IPS-NIHi7 (cell line): ENCODE data around the gene PLBD2.

ENCODE experiments used
- DNase-seq: peaks from one replicate; pipeline ENCODE4 v3.0.0; 2012; ENCODE audit warnings: mixed read lengths; ENCODE audit errors: extremely low spot score

PLBD2 gene

GRCh38 chr12:113393749-113394148 lies 35.4 kb downstream of the PLBD2 start:
- no peak for DNase-seq

GRCh38 chr12:113395119-113395518 lies 36.7 kb downstream of the PLBD2 start:
- no peak for DNase-seq

DNA sequence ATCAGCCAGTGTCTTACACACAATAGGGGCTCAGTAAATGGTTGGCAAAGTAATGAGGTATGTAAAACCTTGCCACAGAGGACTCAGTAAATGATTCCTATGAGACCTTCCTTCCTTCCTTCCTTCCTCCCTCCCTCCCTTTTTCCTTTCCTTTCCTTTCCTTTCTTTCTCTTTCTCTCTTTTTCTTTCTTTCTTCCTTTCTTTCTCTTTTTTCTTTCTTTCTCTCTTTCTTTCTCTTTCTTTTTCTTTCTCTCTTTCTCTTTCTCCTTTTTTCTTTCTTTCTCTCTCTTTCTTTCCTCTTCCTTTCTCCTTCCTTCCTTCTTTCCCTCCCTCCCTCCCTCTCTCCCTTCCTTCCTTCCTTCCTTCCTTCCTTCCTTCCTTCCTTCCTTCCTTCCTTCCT lies 37.8 kb downstream of the PLBD2 start:
- DNase-seq: no peak

DNA sequence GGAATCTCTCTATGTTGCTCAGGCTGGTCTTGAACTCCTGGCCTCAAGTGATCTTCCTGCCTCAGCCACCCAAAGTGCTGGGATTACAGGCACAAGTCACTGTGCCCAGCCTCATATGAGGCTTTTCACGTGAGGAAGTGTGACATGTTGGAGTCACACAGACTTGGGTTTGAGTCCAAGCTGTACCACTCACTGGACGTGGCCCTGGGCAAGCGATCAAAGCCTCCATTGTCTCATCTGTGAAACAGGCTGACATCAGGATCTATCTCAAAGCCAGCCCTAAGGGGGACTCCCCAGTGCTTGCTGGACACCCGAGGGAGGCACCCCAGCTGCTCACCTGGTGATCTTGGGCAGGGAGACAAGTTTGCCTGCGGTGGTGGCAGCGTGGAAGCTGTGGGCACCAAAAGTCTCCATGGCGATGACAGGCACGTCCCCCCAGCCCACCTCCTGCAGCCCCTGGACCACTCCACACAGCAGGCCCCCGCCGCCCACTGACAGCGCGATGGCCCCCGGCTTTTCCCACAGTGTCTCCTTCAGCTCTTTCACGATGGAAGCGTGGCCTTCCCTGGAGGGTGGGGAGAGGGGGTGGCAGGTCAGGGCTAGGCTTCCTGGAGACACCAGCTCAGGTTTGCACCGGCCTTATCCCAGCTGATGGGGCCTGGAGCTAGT lies 38.6 kb downstream of the PLBD2 start:
- no peak for DNase-seq

DNA sequence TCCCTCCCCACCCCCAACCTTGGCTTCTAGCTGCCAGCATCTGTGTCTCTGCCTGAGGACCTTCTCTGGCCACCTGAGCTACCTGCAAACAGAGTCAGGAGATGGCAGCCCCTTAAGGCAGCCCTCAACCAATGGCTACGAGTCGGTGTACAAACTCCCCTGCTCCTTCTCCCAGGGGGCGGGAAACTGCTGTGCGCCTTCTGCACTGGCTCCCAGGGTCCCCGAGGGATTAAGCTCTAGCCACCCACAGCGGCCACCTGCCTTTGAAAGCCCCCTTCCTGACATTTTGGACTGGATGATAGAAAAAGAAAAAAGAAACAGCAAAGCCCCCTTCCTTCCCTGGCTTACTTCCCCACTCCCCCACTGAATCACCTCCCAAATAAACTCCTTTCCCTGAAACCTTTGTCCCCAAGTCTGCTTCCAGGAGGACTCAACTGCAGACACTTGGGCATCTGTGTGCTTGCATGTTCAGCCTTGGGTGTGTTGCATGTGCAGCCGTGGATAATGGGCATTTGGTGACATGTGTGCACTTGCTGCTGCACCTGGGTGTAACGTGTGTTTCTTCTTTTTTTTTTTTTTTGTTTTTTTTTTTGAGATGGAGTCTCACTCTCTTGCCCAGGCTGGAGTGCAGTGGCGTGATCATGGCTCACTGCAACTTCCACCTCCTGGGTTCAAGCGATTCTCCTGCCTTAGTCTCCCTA lies 39.3 kb downstream of the PLBD2 start:
- no peak for DNase-seq

GRCh38 chr12:113398346-113399290 lies 40.2 kb downstream of the PLBD2 start:
- no peak for DNase-seq

GRCh38 chr12:113399490-113399889 lies 41.1 kb downstream of the PLBD2 start:
- no peak for DNase-seq

DNA sequence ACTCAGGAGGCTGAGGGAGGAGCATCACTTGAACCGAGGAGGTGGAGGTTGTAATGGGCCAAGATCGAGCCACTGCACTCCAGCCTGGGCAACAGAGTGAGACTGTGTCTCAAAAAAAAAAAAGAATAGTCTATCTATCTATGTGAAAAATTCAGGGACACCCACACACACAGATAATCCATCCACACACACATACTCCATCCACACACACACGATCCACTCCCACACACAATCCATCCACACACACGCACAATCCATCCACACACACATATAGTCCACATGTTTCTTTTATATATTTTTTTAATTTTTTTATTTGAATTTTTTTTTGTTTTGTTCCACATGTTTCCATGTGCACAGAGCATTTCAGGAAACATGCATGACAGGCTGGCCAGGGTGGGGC lies 42.0 kb downstream of the PLBD2 start:
- DNase-seq: no peak

DNA sequence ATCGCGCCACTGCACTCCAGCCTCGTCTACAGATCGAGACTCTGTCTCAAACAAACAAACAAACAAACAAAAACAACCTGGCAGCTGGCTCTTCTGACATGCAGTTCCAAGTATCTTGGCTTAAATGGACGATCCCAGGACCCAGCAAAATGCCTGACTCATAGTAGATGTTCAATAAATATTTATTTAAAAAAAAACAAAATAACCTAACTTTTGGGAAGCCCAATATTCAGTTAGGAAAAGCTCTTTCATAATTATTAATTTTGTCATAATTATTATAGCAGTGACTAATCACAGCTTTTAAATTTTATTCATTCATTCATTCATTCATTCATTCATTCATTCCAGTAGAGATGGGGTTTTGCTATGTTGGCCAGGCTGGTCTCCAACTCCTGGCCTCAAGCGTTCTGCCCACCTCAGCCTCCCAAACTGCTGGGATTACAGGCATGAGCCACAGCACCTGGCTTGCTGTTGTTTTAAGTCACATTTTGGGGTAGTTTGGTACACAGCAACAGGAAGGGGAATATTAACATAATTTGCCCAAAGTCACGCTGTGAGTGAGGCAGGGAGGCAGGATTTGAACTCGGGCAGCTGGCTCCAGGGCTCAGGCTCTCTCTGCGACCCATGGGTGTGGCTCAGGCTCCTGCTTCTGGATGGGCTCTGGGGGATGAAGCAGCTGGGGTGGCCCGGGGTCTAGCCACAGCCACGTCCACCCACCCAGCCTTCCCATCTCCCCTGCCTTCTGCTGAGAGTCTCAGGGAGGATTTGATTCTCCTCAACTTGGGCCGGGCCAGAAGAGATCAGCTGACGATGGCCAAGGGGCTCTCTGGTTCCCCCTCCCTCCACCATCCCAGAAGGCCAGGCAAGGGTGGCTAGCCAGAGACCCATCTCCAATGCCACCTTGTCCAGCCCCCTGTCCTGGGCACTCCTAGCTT lies 42.9 kb downstream of the PLBD2 start:
- DNase-seq: no peak

- no peak for DNase-seq
These were observed 44.3 kb downstream of the PLBD2 start for GRCh38 chr12:113402586-113403260.

GRCh38 chr12:113403435-113404415 lies 45.3 kb downstream of the PLBD2 start, which contains the start of gene SDS:
Gene SDS (minus strand): TSS chr12:113403887. CDS start chr12:113399708, 4,179 bp downstream.
- no peak for DNase-seq

- no peak for DNase-seq
These were observed 47.3 kb downstream of the PLBD2 start for GRCh38 chr12:113405694-113406093.

- DNase-seq: no peak
These were observed 49.7 kb downstream of the PLBD2 start for GRCh38 chr12:113407931-113408600.

GRCh38 chr12:113408756-113409298 lies 50.4 kb downstream of the PLBD2 start:
- DNase-seq: no peak

- DNase-seq: no peak
These were observed 51.2 kb downstream of the PLBD2 start for GRCh38 chr12:113409462-113410124.

DNA sequence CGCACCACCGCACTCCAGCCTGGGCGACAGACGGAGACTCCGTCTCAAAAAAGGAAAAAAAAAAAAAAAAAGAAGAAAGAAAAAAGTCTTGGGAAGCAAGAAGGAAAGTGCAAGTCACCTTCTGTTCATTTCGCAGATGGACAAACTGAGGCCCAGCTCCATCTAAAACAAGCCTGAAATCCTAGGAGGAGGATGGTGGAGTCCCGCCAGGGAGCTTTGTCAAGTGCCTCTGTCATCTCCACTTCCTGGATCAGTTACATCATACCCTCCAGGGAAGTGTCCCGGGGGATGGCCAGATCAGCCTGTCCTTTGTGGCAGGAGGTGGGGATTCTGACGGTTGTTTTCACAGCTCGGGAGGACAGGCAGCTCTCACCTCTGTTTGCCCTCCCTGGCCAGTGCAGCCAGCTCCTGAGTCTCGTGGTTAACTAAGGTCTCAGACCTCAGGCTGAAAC lies 55.1 kb downstream of the PLBD2 start:
- DNase-seq: peak; percentile 46

- DNase-seq: no peak
These were observed 56.2 kb downstream of the PLBD2 start for GRCh38 chr12:113414519-113415038.
